ENCODE measurements around the gene PIM3.

The PIM3 gene

GRCh38 chr22:50011447-50012210 lies 51.1 kb downstream of the PIM3 start:
- Mint-ChIP-seq H3K36me3 (ENCODE audit: low read depth) (no peaks in the 10 kb centered on the region), H3K4me3 (peak overlapping the region; percentile 46), H3K9me3 (no peaks in the 10 kb centered on the region), H3K4me1 (peaks cover 18% of the 10 kb centered on the region), H3K27ac (peak overlapping the region; percentile 73), H3K27me3 (peaks cover 6% of the 10 kb centered on the region)
- ATAC-seq: no peak
- DNase-seq: no peak

GRCh38 chr22:50012211-50013181 lies 51.9 kb downstream of the PIM3 start, which contains the start of gene IL17REL:
TSS of gene IL17REL (minus strand) at chr22:50012765. CDS start at chr22:50012646, 119 bp downstream.
- H3K4me3 Mint-ChIP-seq: peak within 1 kb of the TSS; percentile 46
- peaks cover 6% of the 10 kb centered on the region for H3K27me3 Mint-ChIP-seq
- no peaks in the 10 kb centered on the region for H3K36me3 Mint-ChIP-seq (ENCODE audit: low read depth)
- peak within 1 kb of the TSS; percentile 73 for H3K27ac Mint-ChIP-seq
- H3K9me3 Mint-ChIP-seq: no peaks in the 10 kb centered on the region
- H3K4me1 Mint-ChIP-seq: peaks cover 18% of the 10 kb centered on the region
- ATAC-seq (no peak), DNase-seq (no peak)
